AG20443 (cell line): ENCODE measurements around the gene RELCH.

Source experiments
- DNase-seq: peaks from one replicate; pipeline ENCODE4 v3.0.0; 2012; ENCODE audit warnings: low spot score, mixed read lengths

RELCH gene

DNA sequence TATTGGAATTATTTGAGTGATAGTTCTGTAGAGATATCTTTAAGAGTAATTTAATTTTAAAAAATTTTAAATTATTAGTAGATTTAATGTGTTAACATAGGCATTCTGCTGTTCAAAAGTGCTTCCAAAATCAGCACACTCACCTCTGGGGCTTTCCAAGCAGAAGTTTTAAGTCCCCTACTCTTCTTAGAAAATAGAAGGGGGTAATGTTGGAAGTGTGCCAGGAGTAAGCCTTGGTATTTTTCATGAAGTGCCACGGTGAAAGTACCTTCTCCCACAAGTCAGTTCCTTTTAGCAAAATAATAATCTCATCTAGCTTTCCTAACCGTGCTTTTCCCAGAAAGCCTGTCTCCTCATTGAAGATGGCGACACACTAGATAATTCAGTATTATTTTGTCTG is 134.1 kb downstream of the RELCH start:
- no peak for DNase-seq

DNA sequence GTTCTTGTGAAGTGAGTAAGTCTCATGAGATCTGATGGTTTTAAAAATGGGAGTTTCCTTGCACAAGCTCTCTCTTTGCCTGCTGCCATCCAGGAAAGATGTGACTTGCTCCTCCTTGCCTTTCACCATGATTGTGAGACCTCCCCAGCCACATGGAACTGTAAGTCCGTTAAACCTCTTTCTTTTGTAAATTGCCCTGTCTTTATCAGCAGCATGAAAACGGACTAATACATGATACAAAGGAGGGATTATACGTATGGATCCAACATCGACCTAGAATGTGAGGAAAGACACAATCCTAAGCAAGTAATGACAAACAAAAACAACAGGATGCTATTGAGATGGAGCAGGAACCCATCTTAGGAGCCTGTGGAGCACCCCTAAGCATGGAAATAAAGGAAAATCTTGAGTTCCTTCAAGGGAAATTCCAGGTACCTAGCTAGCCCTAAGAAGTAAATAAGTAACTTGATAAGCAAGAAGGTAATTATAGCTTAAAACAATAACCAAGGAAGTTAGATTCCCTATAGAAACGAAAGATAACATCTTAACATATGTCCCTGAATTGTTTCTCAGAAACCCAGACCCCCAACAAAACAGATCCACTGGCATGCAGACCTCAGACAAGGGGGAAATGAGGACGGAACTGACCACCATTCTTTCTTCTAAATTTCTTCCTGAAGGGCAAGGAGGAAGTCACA is 136.6 kb downstream of the RELCH start:
- DNase-seq: no peak

DNA sequence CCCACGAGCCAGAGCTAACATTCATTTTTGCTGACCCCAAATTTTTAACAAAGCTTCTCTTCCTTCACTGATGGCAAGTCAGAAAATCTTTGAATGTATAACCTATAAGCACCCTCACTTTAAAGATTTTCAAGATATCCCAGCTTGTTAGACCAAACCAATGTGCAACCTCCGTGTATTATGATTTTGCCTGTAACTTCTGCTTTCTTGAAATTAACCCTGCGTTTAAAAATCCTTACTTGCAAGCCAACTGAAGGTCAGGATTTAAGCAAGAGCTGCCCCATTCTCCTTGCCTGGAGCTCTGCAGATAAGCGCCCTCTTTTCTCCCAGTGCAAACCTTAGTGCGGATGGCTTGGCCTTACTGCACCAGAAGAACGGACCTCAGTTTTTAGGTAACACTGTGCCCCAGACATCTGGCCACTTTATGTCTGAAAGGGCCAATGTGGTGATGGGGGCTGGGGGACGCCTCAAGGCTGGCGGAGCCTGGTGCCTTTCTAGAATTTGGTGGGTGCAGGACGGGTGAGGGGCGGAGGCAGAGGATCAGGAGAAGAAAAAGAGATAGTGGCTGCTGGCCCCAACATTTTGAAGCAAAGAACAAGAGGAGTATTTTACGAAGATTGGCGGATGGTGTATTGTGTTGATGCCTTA is 137.2 kb downstream of the RELCH start:
- no peak for DNase-seq

DNA sequence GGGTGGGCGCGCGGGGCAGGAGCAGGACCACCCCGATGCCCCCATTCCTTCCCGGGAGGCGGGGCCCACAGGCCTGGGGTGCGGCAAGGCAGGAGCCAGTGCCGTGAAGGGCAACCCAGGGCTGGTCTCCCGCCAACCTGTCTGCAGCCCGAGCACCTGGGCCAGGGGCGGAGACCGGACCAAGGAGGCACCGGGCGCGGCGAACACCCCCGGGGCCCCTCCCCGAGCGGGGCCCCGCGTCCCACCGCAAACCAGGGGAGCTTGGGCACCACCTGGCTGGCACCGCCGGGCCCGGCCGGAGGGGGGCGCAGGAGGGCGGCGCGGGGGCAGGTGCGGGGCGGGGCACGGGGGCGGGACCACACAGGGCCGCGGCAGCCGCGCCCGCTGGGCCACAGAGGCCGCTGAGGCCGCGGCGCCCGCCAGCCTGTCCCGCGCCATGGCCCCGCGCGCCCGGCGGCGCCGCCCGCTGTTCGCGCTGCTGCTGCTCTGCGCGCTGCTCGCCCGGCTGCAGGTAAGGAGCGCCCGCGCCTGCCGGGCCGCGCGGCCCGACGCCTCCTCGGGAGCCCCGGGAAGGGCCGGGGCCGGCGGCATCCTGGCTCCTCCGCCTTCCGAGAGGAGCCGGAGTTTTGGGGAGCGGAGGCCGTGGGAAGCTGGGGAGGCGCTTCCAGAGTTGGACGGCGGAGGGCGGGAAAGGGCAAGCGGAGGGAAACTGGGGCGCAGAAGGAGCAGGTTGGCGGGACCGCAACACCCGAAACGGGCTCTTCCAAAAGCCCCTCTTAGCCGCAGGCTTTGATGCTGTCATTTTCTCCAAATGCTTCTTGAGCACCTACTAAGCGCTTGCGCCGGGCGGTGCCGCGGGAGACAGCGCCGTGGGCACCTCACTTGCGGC is 138.1 kb downstream of the RELCH start, which contains the start of gene TNFRSF11A:
Gene TNFRSF11A (plus strand): TSS at position 394 of the 889 bp plus-strand sequence. CDS start 43 bp downstream, at position 437.
- peak; percentile 51 for DNase-seq

DNA sequence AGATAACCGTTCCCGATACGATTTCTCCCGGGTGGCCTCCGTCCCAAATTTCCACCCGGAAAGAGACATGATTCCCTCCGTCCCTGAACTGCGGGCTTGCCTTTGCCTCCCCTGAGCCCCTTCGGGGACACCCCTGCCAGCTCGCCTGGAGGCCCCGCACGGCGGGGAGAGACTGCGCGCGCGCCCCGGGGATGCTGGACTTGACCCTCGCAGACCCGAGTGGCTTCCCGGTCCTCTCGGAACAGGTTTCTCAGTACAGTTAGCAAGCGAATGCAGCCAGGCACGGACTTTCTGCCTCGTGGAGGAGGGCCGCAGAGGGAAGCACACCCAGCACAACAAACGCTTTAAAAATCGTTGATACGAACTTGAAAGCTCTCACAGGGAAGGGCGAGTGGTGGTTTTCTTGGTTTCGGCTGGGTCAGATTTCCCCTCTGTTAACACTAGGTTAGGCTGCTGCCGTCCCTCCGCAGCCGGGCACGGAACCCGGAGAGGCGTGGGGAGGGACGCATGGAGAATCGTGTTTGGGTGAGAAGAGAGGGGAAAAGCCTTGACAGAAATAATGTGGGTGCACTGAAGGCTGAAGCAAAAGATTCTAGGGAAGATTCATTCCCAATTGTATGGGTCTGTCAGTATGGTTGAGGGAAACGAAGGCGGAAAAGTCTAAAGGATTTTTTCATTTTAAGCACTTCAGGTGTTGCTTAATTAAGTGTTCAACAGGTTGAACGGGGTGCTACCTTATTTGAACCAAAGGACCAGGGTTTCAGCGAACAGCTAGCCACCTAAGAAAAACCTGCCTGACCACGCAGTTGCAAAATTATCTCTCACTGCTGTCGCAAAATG is 139.0 kb downstream of the RELCH start:
- peak; percentile 29 for DNase-seq

DNA sequence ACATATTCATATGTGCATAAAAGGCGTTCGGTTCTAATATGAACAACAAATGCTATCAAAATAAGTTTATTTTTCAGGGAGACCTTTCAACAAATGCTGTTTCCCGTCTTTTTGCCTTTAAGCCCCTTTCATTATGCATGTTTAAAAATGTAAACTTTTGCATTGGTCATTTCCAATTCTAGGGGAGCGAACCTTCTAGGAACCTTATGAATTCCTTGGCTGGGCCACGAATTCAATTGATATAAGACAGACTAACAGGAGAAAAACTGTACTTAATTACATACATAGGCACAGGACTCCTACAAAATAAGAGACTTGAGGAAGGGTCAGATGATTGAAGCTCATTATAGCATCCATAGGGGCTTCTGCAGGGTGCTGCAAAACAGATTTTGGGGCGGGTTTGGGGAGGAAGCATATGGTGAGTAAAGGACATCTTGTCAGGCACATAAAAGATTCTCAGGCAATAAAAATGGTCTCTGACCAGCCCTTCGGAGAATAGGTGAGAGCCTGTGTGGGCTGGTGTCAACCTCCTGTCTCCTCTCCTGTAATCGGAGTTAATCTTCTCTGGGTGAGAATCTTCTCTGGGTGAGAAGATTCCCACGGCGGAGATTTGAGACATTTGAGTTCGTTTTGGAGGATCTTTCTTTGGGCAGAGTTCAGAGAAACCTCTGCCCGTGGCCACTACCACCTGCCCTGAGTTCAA is 139.7 kb downstream of the RELCH start:
- DNase-seq: no peak

DNA sequence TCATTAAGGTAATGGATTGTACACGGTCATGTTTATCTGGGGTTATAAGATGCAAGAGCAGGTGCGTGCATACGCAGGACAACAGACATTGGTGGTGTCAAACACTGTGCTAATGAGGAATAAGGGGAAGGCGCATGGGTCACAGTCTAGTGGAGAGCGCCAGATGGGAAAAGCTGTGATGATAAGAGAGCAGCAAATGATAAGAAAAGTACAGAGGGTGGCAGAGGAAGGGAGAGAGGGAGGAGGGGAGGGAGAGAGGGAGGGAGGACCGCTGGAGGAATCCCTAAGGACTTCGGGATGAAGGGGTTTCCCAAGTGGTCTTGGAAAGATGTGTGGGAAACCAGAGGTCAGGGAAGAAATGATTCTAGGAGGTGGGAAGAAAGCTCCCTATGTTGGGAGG is 140.9 kb downstream of the RELCH start:
- DNase-seq: no peak

DNA sequence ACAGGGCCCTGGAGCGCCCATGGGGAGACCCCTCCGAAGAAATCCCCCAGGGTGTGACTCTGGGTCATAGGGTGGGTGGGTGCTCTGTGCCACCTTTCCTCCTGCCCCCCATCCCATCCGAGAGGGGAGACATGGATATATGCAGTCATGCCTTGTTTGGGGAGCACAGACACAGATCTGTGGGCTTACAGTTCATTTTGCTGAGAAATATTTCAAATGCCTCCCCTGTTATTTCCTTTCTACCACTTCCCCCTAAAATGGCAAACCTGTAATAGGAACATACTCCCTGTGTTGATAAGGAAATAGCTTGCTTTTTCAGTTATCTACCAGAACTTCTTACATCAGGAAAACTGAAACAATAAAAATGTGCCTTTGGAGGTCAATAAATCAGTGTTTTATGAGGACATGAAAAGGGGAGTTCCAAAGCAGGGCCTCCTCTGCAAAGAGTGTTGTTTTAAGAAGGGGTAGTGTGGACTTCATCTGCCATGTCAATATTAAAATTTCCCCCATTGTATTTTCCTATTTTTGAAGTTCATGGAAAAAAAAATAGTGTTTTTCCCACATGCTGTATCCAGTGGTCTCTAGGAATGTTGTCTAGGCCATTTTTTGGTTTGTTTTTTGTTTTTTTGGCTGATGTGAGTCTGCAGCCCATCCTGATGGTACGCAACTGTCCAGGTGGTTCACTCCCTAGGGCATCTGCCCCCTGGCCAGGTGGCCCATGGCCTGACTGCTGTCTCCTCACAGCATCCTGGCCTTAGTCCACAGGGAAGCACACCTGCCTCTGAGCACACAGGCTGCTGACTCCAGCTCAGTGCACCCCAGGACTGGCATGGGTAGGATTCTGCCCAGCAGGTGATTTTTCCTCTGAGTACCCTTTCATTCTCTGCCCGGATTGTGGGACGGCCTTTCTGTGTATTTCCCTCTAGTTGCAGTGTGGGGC is 141.8 kb downstream of the RELCH start:
- DNase-seq: no peak

DNA sequence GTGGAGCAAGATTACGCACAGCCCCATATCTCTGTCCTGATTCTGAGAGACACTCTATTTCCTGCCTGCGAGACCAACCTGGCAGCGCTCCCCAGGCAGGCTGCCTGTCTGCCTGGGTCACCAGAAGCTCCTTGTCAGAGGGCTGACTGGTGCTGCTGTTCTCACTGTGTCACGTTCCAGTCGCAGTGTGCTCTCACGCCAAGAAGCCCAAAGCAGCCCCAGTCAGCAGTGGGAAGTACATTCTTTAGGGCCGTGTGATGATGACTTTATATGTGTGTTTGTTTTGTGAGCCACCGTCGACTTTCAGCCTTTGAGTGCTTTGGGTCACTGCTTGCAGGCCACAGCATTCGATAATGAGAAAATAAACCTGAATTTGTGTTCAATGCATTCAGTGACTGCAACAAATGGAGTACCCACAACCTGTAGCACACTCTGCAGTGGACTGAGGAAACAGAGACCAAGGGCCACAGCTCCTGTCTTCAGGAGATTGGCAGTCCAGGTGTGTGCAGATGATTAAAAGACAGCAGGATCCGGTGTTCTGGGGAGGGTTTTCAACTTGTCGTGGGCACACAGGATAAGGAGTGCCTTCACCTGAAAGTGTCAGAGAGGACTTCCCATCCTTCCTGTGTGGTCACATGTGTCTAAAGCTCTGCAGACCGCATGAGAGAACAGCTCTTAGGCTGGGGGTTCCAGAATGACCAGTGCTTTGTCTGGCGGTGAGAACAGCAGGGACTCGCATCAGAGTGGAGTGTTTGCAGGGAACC is 142.8 kb downstream of the RELCH start:
- peak; percentile 85 for DNase-seq

DNA sequence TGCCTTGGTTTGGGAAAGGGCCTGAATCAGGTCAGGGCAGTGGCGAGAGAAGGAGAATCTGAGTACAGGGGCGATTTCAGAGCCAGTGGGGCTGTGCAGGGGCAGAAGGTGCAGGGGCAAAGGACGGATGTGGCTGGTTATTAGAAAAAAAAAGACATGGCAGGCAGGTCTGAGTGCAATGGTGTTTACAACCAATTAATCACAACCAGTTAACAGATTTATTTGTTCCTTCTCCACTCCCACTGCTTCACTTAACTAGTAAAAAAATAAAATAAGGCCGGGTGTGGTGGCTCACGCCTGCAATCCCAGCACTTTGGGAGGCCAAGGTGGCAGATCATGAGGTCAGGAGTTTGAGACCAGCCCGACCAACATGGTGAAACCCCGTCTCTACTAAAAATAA is 143.6 kb downstream of the RELCH start:
- no peak for DNase-seq

DNA sequence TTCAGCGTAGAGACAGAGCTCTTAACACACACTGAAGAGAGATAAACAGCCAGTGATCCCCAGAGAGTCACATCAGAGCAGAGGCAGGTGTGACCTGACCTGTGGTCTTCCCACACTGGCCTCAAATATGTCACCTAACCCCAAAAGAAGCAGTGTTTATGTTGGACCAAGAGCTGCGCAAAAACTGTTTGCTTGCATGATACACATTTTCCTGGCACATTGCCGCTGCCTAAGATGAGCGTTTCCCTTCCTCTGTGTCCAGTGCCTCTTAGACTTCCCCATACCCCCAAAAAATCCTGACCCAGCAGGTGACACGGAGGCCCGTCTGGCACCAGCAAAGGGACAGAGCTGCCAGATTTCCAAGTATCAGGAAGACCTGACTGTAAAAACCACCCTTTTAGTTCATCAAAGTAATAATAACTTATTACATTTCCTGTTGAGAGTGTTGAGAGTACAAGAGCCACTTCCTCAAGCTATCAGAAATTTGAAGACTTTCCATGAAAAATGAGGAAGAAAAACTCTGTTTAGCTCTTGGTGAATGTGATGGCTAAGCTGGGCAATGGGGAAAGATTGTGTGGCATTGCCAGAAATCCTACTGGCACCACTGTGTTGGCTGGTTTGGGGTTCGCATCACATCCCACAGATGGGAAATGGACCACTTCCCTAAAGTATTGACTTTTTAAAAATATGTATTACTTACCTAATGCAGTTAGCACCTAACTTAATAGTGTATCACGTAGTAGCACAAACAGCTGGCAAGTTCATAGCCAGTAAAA is 144.7 kb downstream of the RELCH start:
- no peak for DNase-seq

DNA sequence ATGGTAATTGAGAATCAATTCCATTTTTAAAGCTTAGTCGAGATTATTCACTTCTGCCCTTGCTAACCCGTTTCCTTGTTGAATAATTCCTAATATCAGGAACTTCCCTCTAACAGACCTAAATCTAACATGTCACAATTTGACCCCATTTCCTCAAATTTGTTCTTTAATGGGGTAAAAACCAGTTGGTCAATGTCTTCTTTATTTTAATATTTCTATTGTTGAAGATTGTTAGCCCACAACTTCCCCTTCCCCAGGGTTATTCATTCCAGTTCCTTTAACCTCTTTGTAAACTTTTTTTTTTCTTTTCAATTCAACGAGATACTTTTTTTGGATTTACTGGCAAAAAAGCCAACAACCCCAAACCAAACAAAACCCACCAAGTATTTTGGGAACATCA is 145.4 kb downstream of the RELCH start:
- no peak for DNase-seq

DNA sequence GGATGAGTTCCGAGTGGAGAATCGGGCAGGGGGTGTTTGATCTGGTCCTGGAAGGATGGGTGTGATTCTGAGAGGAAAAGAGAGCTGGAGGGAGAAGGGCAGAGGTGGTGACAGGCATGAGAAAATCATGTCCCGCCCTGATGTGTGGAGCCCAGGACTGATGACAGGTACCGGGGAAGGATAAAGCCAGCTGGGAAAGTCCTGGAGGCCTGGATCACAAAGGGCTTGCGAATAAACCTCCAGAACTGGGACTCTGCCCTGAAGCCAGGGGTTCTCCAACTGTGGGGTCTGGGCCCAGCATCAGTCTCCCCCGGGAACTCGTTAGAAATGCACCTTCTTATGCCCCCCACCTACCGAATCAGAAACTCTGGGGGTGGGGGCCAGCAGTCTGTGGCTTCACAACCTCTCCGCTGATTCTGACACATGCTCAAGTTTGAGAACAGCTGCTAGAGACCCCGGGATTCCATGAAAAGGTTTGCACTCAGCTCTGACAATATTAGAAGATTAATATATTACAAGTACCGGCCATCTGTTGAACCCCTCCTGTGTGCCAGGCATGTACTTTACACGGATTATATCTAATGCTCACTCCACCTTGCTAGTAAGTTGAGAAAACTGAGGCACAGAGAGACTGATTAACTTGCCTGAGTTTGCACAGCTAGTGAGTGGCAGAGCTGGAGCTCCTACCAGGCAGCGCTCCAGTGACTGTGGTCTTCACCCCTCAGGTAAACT is 146.1 kb downstream of the RELCH start:
- no peak for DNase-seq

DNA sequence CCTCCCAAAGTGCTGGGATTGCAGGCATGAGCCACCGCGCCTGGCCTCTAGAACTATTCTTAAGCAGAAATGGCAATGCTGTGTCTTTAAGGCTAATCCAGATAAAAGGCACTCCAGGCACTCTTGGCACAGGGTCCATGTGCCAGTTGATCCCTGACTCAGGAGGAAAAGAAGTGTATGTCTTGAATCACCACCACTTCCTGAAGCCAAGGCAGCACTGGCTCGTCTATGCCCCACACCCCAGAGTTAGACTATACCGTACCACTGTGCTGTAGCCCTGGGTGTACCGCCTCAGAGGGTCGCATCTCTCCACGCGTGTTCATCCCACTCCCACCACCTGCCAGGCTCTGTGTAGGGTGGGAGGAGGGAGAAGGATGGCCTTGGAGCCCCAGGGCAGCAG is 147.1 kb downstream of the RELCH start:
- peak; percentile 47 for DNase-seq

DNA sequence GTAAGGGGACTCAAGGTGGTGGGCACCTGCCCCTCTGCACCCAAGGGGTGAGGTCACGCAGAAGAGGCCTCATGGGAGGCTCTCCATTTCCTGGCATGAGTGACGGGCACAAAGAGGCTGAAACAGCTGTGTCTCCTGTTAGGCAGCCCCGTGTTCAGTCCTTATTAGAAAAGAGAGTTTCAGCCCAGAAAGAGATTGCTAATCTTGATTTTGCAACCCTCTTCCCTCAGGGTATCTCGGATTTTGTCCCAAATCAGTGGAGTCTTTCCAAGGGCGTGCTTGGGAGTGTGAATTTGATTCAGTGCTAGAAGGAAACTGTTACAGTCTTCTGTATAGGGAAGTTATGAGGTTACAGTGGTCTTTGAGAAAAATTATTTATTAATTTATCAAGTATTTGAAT is 148.4 kb downstream of the RELCH start:
- DNase-seq: no peak

DNA sequence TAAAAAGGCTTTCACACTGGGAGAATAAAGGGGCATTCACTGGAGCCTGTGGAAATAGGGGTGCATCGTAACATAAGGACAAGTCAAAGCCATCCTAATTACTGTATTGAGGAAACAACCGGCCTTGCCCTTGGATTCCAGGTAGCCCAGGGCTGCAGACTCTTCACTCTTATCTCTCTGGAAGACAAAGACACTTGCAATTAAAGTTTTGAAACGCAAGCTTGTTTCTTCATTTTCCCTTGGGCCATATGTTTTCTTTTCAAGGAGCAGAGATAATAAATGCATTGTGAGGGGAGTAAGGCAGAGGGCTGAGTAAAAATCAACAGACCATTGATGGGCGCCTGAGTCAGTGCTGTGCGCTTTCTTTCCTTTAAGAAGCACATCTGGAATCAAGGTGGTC is 149.6 kb downstream of the RELCH start:
- DNase-seq: no peak

DNA sequence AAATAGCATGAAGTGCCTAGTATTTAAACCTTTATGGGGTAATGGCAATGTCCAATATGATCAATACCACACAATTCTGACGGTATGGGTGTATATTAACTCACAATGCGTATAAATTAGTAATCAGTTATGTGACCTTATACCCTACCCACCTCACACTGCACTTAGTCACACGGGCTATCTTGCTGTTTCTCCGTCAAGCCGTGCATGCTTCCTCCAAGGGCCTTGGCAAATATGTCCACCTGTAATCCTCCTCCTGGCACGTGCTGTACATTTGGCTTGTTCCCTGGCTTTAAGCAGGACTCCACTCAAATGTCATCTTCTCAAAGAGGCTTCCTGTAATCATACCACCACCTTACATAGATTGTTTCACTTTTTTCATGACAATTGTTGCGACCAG is 150.3 kb downstream of the RELCH start:
- no peak for DNase-seq
